Astrocyte (in vitro differentiated cells and primary cell): ENCODE results near the gene TSSK6.

Experiments
- EZH2 ChIP-seq: IDR thresholded peaks from 2 replicates; pipeline ENCODE4 v1.6.1; 2012; ENCODE audit warnings: mild to moderate bottlenecking, low read length, inconsistent platforms; ENCODE audit not compliant: insufficient read depth
- TF ChIP-seq, protein P1 (sequence below): IDR thresholded peaks from 2 replicates; pipeline ENCODE4 v1.5.1; 2011; ENCODE audit warnings: low read depth, mild to moderate bottlenecking, inconsistent platforms, low read length, moderate library complexity; ENCODE audit not compliant: insufficient read depth

DNA sequence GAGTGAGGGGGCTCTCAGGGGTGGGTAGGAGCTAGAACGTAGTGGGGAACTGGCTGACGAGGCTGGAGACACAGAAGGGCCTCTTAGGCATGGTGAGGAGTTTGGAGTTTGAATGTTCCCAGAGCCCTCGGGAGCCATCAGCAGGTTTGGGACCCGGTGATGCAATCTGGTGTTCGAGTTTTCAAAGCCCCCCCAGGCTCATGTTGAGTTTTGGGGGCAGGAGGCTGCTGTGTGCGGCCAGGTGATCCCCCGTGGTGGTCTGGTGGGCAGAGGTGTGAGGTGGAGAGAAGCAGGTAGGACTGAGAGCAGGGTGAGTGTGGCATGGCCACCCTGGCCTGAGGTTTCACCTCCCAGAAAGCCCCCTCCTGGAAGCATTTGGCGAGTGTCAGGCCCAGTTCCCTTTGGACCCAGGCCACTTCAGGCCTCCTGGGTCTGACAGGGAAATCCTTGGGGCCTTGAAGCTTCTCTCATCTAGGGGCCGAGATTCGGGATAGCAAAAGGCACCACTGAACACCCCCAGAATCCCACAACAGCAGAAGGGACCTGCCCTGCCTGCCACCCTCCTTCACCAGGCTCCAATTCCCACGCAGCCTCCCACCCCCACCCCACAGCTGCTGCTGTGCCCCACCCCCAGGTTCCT lies 14.6 kb upstream of the TSSK6 start:
- TF ChIP-seq, protein P1, sequence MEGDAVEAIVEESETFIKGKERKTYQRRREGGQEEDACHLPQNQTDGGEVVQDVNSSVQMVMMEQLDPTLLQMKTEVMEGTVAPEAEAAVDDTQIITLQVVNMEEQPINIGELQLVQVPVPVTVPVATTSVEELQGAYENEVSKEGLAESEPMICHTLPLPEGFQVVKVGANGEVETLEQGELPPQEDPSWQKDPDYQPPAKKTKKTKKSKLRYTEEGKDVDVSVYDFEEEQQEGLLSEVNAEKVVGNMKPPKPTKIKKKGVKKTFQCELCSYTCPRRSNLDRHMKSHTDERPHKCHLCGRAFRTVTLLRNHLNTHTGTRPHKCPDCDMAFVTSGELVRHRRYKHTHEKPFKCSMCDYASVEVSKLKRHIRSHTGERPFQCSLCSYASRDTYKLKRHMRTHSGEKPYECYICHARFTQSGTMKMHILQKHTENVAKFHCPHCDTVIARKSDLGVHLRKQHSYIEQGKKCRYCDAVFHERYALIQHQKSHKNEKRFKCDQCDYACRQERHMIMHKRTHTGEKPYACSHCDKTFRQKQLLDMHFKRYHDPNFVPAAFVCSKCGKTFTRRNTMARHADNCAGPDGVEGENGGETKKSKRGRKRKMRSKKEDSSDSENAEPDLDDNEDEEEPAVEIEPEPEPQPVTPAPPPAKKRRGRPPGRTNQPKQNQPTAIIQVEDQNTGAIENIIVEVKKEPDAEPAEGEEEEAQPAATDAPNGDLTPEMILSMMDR: no peak
- no peak for TF ChIP-seq EZH2
